Glutamatergic neuron (in vitro differentiated cells): ENCODE data around the gene PGM2. TPM values are rescaled to one million over a fixed set of nuclear protein-coding genes. Genes with fewer than 3 reads are reported as not detected.

Source experiments
- DNase-seq: peaks from one replicate; pipeline ENCODE4 v3.0.0; 2022
- H3K27ac Mint-ChIP-seq: one replicate; pipeline ENCODE4 v1.8.0; 2020; ENCODE audit warnings: mild to moderate bottlenecking, mixed read lengths, inconsistent platforms; ENCODE audit not compliant: unreplicated experiment
- H3K27me3 Mint-ChIP-seq: one replicate; pipeline ENCODE4 v1.8.0; 2020; ENCODE audit warnings: mild to moderate bottlenecking, moderate library complexity, mixed read lengths, inconsistent platforms; ENCODE audit not compliant: unreplicated experiment
- H3K36me3 Mint-ChIP-seq: one replicate; pipeline ENCODE4 v1.8.0; 2020; ENCODE audit warnings: mild to moderate bottlenecking, mixed read lengths, inconsistent platforms; ENCODE audit not compliant: unreplicated experiment
- H3K4me1 Mint-ChIP-seq: one replicate; pipeline ENCODE4 v1.8.0; 2020; ENCODE audit warnings: mild to moderate bottlenecking, low read depth, mixed read lengths, inconsistent platforms; ENCODE audit not compliant: unreplicated experiment
- H3K4me3 Mint-ChIP-seq: one replicate; pipeline ENCODE4 v1.8.0; 2020; ENCODE audit warnings: mild to moderate bottlenecking, mixed read lengths, inconsistent platforms; ENCODE audit not compliant: unreplicated experiment
- H3K9me3 Mint-ChIP-seq: one replicate; pipeline ENCODE4 v1.8.0; 2020; ENCODE audit warnings: mild to moderate bottlenecking, moderate library complexity, mixed read lengths, inconsistent platforms; ENCODE audit not compliant: unreplicated experiment
- CTCF ChIP-seq: fragments of 200-600 bp; sonication (generic); IDR thresholded peaks from one replicate; pipeline ENCODE4 v1.5.0; 2021; ENCODE audit not compliant: partially characterized antibody, unreplicated experiment
- total RNA-seq: library from RNA; stranded (reverse); fragmentation: NEBNext Ultra II Directional; extraction: Animal tissue kit (Norgen Biotek cat#: 25700); gene quantifications from one replicate; pipeline ENCODE4 v1.2.1, GENCODE V29; 2021; ENCODE audit not compliant: unreplicated experiment

Gene PGM2
- total RNA-seq, 1 donor from 2014 or later = 8.8 TPM

GRCh38 chr4:37858112-37858511 is 31.6 kb downstream of the PGM2 start:
- H3K27me3 Mint-ChIP-seq = peaks cover 2% of the 10 kb centered on the region
- no peaks in the 10 kb centered on the region for H3K9me3 Mint-ChIP-seq
- no peak for TF ChIP-seq CTCF

GRCh38 chr4:37858872-37859271 is 32.4 kb downstream of the PGM2 start:
- H3K9me3 Mint-ChIP-seq = no peaks in the 10 kb centered on the region
- no peaks in the 10 kb centered on the region for H3K4me1 Mint-ChIP-seq
- no peak overlapping the region for H3K4me3 Mint-ChIP-seq
- no peaks in the 10 kb centered on the region for H3K36me3 Mint-ChIP-seq
- no peak for DNase-seq
- peaks cover 2% of the 10 kb centered on the region for H3K27me3 Mint-ChIP-seq
- TF ChIP-seq CTCF = no peak
- no peak overlapping the region for H3K27ac Mint-ChIP-seq

More at GRCh38 chr4:37858112-37858511, 31.6 kb downstream of the PGM2 start:
- no peak overlapping the region for H3K4me3 Mint-ChIP-seq
- H3K27ac Mint-ChIP-seq = no peak overlapping the region
- H3K4me1 Mint-ChIP-seq = no peaks in the 10 kb centered on the region
- H3K36me3 Mint-ChIP-seq = no peaks in the 10 kb centered on the region
- DNase-seq = no peak

- H3K36me3 Mint-ChIP-seq = no peaks in the 10 kb centered on the region
- no peak for DNase-seq
- TF ChIP-seq CTCF = no peak
- no peak overlapping the region for H3K4me3 Mint-ChIP-seq
- no peaks in the 10 kb centered on the region for H3K4me1 Mint-ChIP-seq
- no peaks in the 10 kb centered on the region for H3K9me3 Mint-ChIP-seq
- H3K27me3 Mint-ChIP-seq = no peaks in the 10 kb centered on the region
- H3K27ac Mint-ChIP-seq = no peak overlapping the region
These were observed 33.8 kb downstream of the PGM2 start for GRCh38 chr4:37860266-37860665.

- Mint-ChIP-seq H3K9me3 (no peaks in the 10 kb centered on the region), H3K4me1 (no peaks in the 10 kb centered on the region), H3K4me3 (no peak overlapping the region), H3K27ac (no peak overlapping the region), H3K36me3 (peaks cover 5% of the 10 kb centered on the region), H3K27me3 (no peaks in the 10 kb centered on the region)
- no peak for TF ChIP-seq CTCF
- no peak for DNase-seq
These were observed 36.5 kb downstream of the PGM2 start for GRCh38 chr4:37862961-37863360.

GRCh38 chr4:37864786-37865185 is 38.3 kb downstream of the PGM2 start:
- no peak for DNase-seq
- Mint-ChIP-seq H3K27me3 (no peaks in the 10 kb centered on the region), H3K27ac (no peak overlapping the region), H3K4me1 (no peaks in the 10 kb centered on the region), H3K9me3 (no peaks in the 10 kb centered on the region), H3K36me3 (peaks cover 6% of the 10 kb centered on the region), H3K4me3 (no peak overlapping the region)
- no peak for TF ChIP-seq CTCF
